ENCODE results near the gene DRD2. TPM values are rescaled to one million over a fixed set of nuclear protein-coding genes. Genes with fewer than 3 reads are reported as not detected.

The DRD2 gene
- total RNA-seq, 2 experiments from 2014 or later = not detected

- no peaks in the 10 kb centered on the region for H3K9me3 ChIP-seq (ENCODE audit: control insufficient read depth in 1 of 2, insufficient read depth in 1 of 2, low read length in 2 of 2)
- no peaks in the 10 kb centered on the region for H3K36me3 ChIP-seq (ENCODE audit: insufficient read depth, low read length)
- no peak overlapping the region for H3K4me3 ChIP-seq (ENCODE audit: low read length)
- TF ChIP-seq CTCF (IDR thresholded peaks at IDR 0.05) = no peak
- no peaks in the 10 kb centered on the region for H3K9me3 Mint-ChIP-seq
- no peak overlapping the region for H3K27ac ChIP-seq (ENCODE audit: low read depth in 1 of 2, low read length in 2 of 2)
- ATAC-seq (ENCODE audit: poor library complexity) (no peak), DNase-seq (no peak)
- H3K27me3 Mint-ChIP-seq = no peaks in the 10 kb centered on the region
- intact Hi-C loops (cut with DNase I, micrococcal nuclease) = no loop called here
- peaks cover 0 to 6% of the 10 kb centered on the region in 2 experiments for H3K27me3 ChIP-seq (ENCODE audit: control insufficient read depth in 1 of 2, insufficient read depth in 2 of 2, low read length in 2 of 2)
- no peaks in the 10 kb centered on the region for H3K4me1 Mint-ChIP-seq (ENCODE audit: low read depth)
- H3K27ac Mint-ChIP-seq = no peak overlapping the region
- H3K36me3 Mint-ChIP-seq (ENCODE audit: low read depth) = no peaks in the 10 kb centered on the region
- POLR2A ChIA-PET = no interaction called here
- CTCF ChIA-PET = no interaction called here
- H3K4me3 Mint-ChIP-seq = no peak overlapping the region
- H3K4me1 ChIP-seq (ENCODE audit: insufficient read depth, low read length) = no peaks in the 10 kb centered on the region
These were observed 79.3 kb downstream of the DRD2 start for GRCh38 chr11:113395782-113396336.

GRCh38 chr11:113394919-113395318 lies 80.3 kb downstream of the DRD2 start:
- DNase-seq (no peak), ATAC-seq (ENCODE audit: poor library complexity) (no peak)
- H3K9me3 Mint-ChIP-seq = no peaks in the 10 kb centered on the region
- no peaks in the 10 kb centered on the region for H3K27me3 Mint-ChIP-seq
- H3K27ac Mint-ChIP-seq = no peak overlapping the region
- no peaks in the 10 kb centered on the region for H3K4me1 ChIP-seq (ENCODE audit: insufficient read depth, low read length)
- H3K27ac ChIP-seq (ENCODE audit: low read depth in 1 of 2, low read length in 2 of 2) = no peak overlapping the region
- H3K36me3 ChIP-seq (ENCODE audit: insufficient read depth, low read length) = no peaks in the 10 kb centered on the region
- H3K4me3 ChIP-seq (ENCODE audit: low read length) = no peak overlapping the region
- ChIA-PET CTCF (no interaction called here), POLR2A (interaction anchor here (0.5 kb wide), 1 partner anchor 81 kb away, joined by 3 read pairs; no protein-coding TSS in a partner anchor)
- peaks cover 0 to 6% of the 10 kb centered on the region in 2 experiments for H3K27me3 ChIP-seq (ENCODE audit: control insufficient read depth in 1 of 2, insufficient read depth in 2 of 2, low read length in 2 of 2)
- intact Hi-C loops (cut with DNase I, micrococcal nuclease) = no loop called here
- H3K36me3 Mint-ChIP-seq (ENCODE audit: low read depth) = no peaks in the 10 kb centered on the region
- TF ChIP-seq CTCF (IDR thresholded peaks at IDR 0.05) = no peak
- no peaks in the 10 kb centered on the region for H3K9me3 ChIP-seq (ENCODE audit: control insufficient read depth in 1 of 2, insufficient read depth in 1 of 2, low read length in 2 of 2)
- H3K4me1 Mint-ChIP-seq (ENCODE audit: low read depth) = no peaks in the 10 kb centered on the region
- H3K4me3 Mint-ChIP-seq = no peak overlapping the region

GRCh38 chr11:113393501-113393985 lies 81.7 kb downstream of the DRD2 start:
- H3K27ac ChIP-seq (ENCODE audit: low read depth in 1 of 2, low read length in 2 of 2) = no peak overlapping the region
- no peaks in the 10 kb centered on the region for H3K36me3 Mint-ChIP-seq (ENCODE audit: low read depth)
- peaks cover 3 to 19% of the 10 kb centered on the region in 2 experiments for H3K27me3 ChIP-seq (ENCODE audit: control insufficient read depth in 1 of 2, insufficient read depth in 2 of 2, low read length in 2 of 2)
- POLR2A ChIA-PET = no interaction called here
- H3K27ac Mint-ChIP-seq = no peak overlapping the region
- no peaks in the 10 kb centered on the region for H3K36me3 ChIP-seq (ENCODE audit: insufficient read depth, low read length)
- H3K9me3 Mint-ChIP-seq = no peaks in the 10 kb centered on the region
- ATAC-seq (ENCODE audit: poor library complexity) (no peak), DNase-seq (no peak)
- intact Hi-C loops (cut with DNase I, micrococcal nuclease) = no loop called here
- H3K4me1 Mint-ChIP-seq (ENCODE audit: low read depth) = no peaks in the 10 kb centered on the region
- no peak for TF ChIP-seq CTCF (IDR thresholded peaks at IDR 0.05)
- no peak overlapping the region for H3K4me3 ChIP-seq (ENCODE audit: low read length)
- H3K4me1 ChIP-seq (ENCODE audit: insufficient read depth, low read length) = no peaks in the 10 kb centered on the region
- no peaks in the 10 kb centered on the region for H3K27me3 Mint-ChIP-seq
- no peak overlapping the region for H3K4me3 Mint-ChIP-seq
- CTCF ChIA-PET = no interaction called here
- H3K9me3 ChIP-seq (ENCODE audit: control insufficient read depth in 1 of 2, insufficient read depth in 1 of 2, low read length in 2 of 2) = no peaks in the 10 kb centered on the region

Measured in CD4-positive, alpha-beta T cell (primary cell).